Measurements from ENCODE around the gene UBE2L3. TPM values are rescaled to one million over a fixed set of nuclear protein-coding genes. Genes with fewer than 3 reads are reported as not detected.
A peak's percentile ranks its signal among the peaks of the same experiment; 100 is the strongest.

UBE2L3 gene
- total and polyA plus RNA-seq, 2 of the 13 experiments (the other 11 are each of a cell fraction or from before 2014, with no cell fraction given): 30.2 to 58.1 TPM

DNA sequence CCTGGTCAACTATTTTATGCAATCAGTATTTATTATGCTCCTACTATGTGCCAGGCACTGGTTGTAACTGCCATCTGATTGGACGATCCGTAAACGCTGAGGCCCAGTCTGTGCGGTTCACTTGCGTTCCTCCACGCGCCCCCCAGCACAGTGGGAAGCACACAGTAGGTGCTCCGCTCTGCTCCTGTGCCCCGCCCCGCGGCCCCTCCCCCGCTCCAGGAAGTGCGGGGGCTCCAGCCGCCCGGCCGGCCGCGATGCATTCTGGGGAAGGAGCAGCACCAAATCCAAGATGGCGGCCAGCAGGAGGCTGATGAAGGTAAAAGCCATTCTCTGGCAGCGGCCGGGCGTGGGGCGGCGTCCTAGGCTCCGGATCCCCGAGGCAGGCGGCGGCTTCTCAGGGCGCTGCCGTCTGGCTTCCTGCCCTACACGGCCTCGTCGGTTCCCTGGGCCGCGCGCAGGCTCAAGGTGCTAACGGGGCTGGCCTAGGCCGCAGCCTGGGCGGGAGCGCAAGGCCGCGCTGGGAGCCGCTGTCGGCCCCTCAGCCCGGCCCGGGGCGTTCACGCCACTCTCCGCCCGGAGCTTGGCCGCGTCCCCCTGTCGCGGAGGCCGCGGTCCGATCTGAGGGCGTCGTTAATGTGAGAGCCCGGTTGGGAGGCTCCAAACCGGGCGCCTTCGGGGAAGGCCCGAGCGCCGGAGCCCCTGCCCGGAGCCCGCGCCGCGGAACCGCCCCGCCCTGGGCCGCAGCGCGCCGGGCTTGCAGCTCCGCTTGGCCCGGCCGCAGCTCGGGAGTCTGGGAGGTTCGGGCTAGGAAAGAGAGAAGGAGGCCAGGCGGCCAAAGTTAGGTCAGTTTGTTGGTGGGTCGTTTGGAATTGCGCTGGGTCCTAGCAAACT lies at the start of gene UBE2L3 (continued):
- TF ChIP-seq EED (CRISPR knock-in tag; IDR thresholded peaks at IDR 0.05) (peak; percentile 85; the same call in 1 of the 2 replicates), KAT8 (CRISPR knock-in tag; IDR thresholded peaks at IDR 0.05) (peak; percentile 86), HCFC1 (IDR thresholded peaks at IDR 0.05; ENCODE audit: low read depth, low read length) (peak; percentile 14; the same call in 1 of the 2 replicates), SUZ12 (IDR thresholded peaks at IDR 0.05; ENCODE audit: low read depth, low read length) (peak; percentile 38; the same call in 1 of the 2 replicates), ZNF337 (CRISPR knock-in tag; IDR thresholded peaks at IDR 0.05; ENCODE audit: borderline replicate concordance, low read depth) (peak; percentile 10; the same call in 1 of the 2 replicates), SP5 (CRISPR knock-in tag; IDR thresholded peaks at IDR 0.05; ENCODE audit: borderline replicate concordance, low read depth) (peak; percentile 94), TSC22D2 (CRISPR knock-in tag; IDR thresholded peaks at IDR 0.05; ENCODE audit: borderline replicate concordance) (0 out of 2 replicates have a peak, but pooled peaks have one; percentile 55), SP1 (IDR thresholded peaks at IDR 0.05) (no peak), SP1 (CRISPR knock-in tag; IDR thresholded peaks at IDR 0.05) (peak; percentile 68), MAF1 (CRISPR knock-in tag; IDR thresholded peaks at IDR 0.05; ENCODE audit: borderline replicate concordance) (no peak; the same call in 1 of the 2 replicates), ETS1 (CRISPR knock-in tag; IDR thresholded peaks at IDR 0.05) (0 out of 2 replicates have a peak, but pooled peaks have one; percentile 54), JUND (CRISPR knock-in tag; IDR thresholded peaks at IDR 0.05) (0 out of 2 replicates have a peak, but pooled peaks have one; percentile 17), MXD4 (CRISPR knock-in tag; IDR thresholded peaks at IDR 0.05) (no peak; the same call in 1 of the 2 replicates), TAF1 (CRISPR knock-in tag; IDR thresholded peaks at IDR 0.05) (peak; percentile 98), ZNF275 (CRISPR knock-in tag; IDR thresholded peaks at IDR 0.05; ENCODE audit: borderline replicate concordance) (peak; percentile 69; the same call in 1 of the 2 replicates), GLMP (CRISPR knock-in tag; IDR thresholded peaks at IDR 0.05; ENCODE audit: borderline replicate concordance) (no peak), SOX13 (IDR thresholded peaks at IDR 0.05) (no peak), SOX13 (CRISPR knock-in tag; conservative IDR thresholded peaks at IDR 0.05 in 1 of 2, IDR thresholded peaks at IDR 0.05 in 1 of 2) (peak in 1 of 2 experiments; percentile 62; a peak in 1 of 4 replicates), GABPA (IDR thresholded peaks at IDR 0.05; ENCODE audit: low read depth, low read length) (peak; percentile 52), GABPA (CRISPR knock-in tag; IDR thresholded peaks at IDR 0.05; ENCODE audit: low read depth) (peak; percentile 87), ERF (CRISPR knock-in tag; IDR thresholded peaks at IDR 0.05) (peak; percentile 44)
- TF ChIP-seq, protein P1, sequence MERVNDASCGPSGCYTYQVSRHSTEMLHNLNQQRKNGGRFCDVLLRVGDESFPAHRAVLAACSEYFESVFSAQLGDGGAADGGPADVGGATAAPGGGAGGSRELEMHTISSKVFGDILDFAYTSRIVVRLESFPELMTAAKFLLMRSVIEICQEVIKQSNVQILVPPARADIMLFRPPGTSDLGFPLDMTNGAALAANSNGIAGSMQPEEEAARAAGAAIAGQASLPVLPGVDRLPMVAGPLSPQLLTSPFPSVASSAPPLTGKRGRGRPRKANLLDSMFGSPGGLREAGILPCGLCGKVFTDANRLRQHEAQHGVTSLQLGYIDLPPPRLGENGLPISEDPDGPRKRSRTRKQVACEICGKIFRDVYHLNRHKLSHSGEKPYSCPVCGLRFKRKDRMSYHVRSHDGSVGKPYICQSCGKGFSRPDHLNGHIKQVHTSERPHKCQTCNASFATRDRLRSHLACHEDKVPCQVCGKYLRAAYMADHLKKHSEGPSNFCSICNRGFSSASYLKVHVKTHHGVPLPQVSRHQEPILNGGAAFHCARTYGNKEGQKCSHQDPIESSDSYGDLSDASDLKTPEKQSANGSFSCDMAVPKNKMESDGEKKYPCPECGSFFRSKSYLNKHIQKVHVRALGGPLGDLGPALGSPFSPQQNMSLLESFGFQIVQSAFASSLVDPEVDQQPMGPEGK (CRISPR knock-in tag; IDR thresholded peaks at IDR 0.05): peak; percentile 95
- TF ChIP-seq, protein P2, sequence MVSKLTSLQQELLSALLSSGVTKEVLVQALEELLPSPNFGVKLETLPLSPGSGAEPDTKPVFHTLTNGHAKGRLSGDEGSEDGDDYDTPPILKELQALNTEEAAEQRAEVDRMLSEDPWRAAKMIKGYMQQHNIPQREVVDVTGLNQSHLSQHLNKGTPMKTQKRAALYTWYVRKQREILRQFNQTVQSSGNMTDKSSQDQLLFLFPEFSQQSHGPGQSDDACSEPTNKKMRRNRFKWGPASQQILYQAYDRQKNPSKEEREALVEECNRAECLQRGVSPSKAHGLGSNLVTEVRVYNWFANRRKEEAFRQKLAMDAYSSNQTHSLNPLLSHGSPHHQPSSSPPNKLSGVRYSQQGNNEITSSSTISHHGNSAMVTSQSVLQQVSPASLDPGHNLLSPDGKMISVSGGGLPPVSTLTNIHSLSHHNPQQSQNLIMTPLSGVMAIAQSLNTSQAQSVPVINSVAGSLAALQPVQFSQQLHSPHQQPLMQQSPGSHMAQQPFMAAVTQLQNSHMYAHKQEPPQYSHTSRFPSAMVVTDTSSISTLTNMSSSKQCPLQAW (CRISPR knock-in tag; IDR thresholded peaks at IDR 0.05): peak; percentile 59; the same call in 1 of the 2 replicates
